CD4-positive, alpha-beta T cell treated with Interleukin-10 for 1 hour (primary cell): Measurements from ENCODE around the gene C12orf54.
A peak's percentile ranks its signal among the peaks of the same experiment; 100 is the strongest.
"Not testable (repeated sequence)": the region's sequence is repeated elsewhere in the genome, so short reads cannot be mapped to it uniquely, and the experiment has no call there.

Source experiments
- DNase-seq: peaks from one replicate; pipeline ENCODE4 v3.0.0-alpha.2; 2020

The C12orf54 gene

GRCh38 chr12:48482198-48482597 lies at the start of gene C12orf54:
C12orf54 (plus strand) TSS chr12:48482498; CDS start chr12:48483297, 799 bp downstream.
- no peak for DNase-seq

GRCh38 chr12:48434016-48434415 lies 48.3 kb upstream of the C12orf54 start:
- not testable (repeated sequence) for DNase-seq

- no peak for DNase-seq
Measured at GRCh38 chr12:48441069-48441468, 41.2 kb upstream of the C12orf54 start.

- DNase-seq, result no peak
Measured at GRCh38 chr12:48442179-48442847, 40.0 kb upstream of the C12orf54 start.

- no peak for DNase-seq
Measured at GRCh38 chr12:48445538-48445937, 36.8 kb upstream of the C12orf54 start.

- no peak for DNase-seq
Measured at GRCh38 chr12:48446161-48446776, 36.0 kb upstream of the C12orf54 start.

GRCh38 chr12:48447755-48448154 lies 34.5 kb upstream of the C12orf54 start:
- no peak for DNase-seq

GRCh38 chr12:48451372-48451771 lies 30.9 kb upstream of the C12orf54 start:
- DNase-seq, result no peak

- not testable (repeated sequence) for DNase-seq
Measured at GRCh38 chr12:48452961-48453360, 29.3 kb upstream of the C12orf54 start.

GRCh38 chr12:48454667-48455066 lies 27.6 kb upstream of the C12orf54 start:
- peak; percentile 43 for DNase-seq

GRCh38 chr12:48455116-48455515 lies 27.2 kb upstream of the C12orf54 start:
- no peak for DNase-seq

GRCh38 chr12:48459259-48459658 lies 23.0 kb upstream of the C12orf54 start:
- DNase-seq, result no peak

GRCh38 chr12:48469027-48469426 lies 13.3 kb upstream of the C12orf54 start:
- DNase-seq, result not testable (repeated sequence)

- DNase-seq, result no peak
Measured at GRCh38 chr12:48472259-48472658, 10.0 kb upstream of the C12orf54 start, which contains the start of gene ANP32D. ANP32D (plus strand) TSS chr12:48472559; CDS start chr12:48472665, 106 bp downstream.

- DNase-seq, result no peak
Measured at GRCh38 chr12:48473061-48473460, 9.2 kb upstream of the C12orf54 start.

GRCh38 chr12:48474497-48474896 lies 7.8 kb upstream of the C12orf54 start:
- not testable (repeated sequence) for DNase-seq

GRCh38 chr12:48482930-48483329 lies 632 bp downstream of the C12orf54 start:
- no peak for DNase-seq

GRCh38 chr12:48486261-48486660 lies 4.0 kb downstream of the C12orf54 start:
- DNase-seq, result no peak

- DNase-seq, result no peak
Measured at GRCh38 chr12:48486679-48487078, 4.4 kb downstream of the C12orf54 start.

GRCh38 chr12:48489012-48489411 lies 6.7 kb downstream of the C12orf54 start:
- no peak for DNase-seq

- DNase-seq, result not testable (repeated sequence)
Measured at GRCh38 chr12:48489456-48489855, 7.2 kb downstream of the C12orf54 start.

GRCh38 chr12:48500281-48500680 lies 18.0 kb downstream of the C12orf54 start:
- DNase-seq, result not testable (repeated sequence)

- not testable (repeated sequence) for DNase-seq
Measured at GRCh38 chr12:48506836-48507235, 24.5 kb downstream of the C12orf54 start.

GRCh38 chr12:48508987-48509386 lies 26.7 kb downstream of the C12orf54 start:
- no peak for DNase-seq

GRCh38 chr12:48510111-48510510 lies 27.8 kb downstream of the C12orf54 start:
- no peak for DNase-seq
